Thymus (tissue), 11 donors: Measurements from ENCODE around the gene WLS. TPM values are rescaled to one million over a fixed set of nuclear protein-coding genes. Genes with fewer than 3 reads are reported as not detected.
A peak's percentile ranks its signal among the peaks of the same experiment; 100 is the strongest.
"Not testable (repeated sequence)": the region's sequence is repeated elsewhere in the genome, so short reads cannot be mapped to it uniquely, and the experiment has no call there.

ENCODE experiments used
- DNase-seq, 9 donors: peaks; one replicate each; pipeline ENCODE4 v3.0.0-alpha.2; 2013; ENCODE audit warnings: low spot score in 9 of 9, low read depth in 6 of 9, missing footprints in 1 of 9
- H3K27ac ChIP-seq, 2 donors: one replicate each; pipeline ENCODE4 v1.5.1; 2013; ENCODE audit warnings: control low read depth in 1 of 2, low read depth in 1 of 2, low read length in 1 of 2, mild to moderate bottlenecking in 1 of 2, moderate library complexity in 1 of 2
- H3K27me3 ChIP-seq, 2 donors: one replicate each; pipeline ENCODE4 v1.5.1; 2013; ENCODE audit warnings: low read length in 1 of 2; ENCODE audit not compliant: control insufficient read depth in 2 of 2, insufficient read depth in 1 of 2
- H3K36me3 ChIP-seq, 2 donors: one replicate each; pipeline ENCODE4 v1.5.1; 2013; ENCODE audit warnings: low read length in 1 of 2, mild to moderate bottlenecking in 1 of 2, moderate library complexity in 1 of 2; ENCODE audit not compliant: control insufficient read depth in 2 of 2, insufficient read depth in 2 of 2
- H3K4me1 ChIP-seq, 2 donors: one replicate each; pipeline ENCODE4 v1.5.1; 2013; ENCODE audit warnings: low read length in 2 of 2; ENCODE audit not compliant: control insufficient read depth in 2 of 2, insufficient read depth in 2 of 2
- H3K4me3 ChIP-seq, 2 donors: one replicate each; pipeline ENCODE4 v1.5.1; 2013; ENCODE audit warnings: low read length in 2 of 2, control low read depth in 1 of 2, mild to moderate bottlenecking in 1 of 2
- H3K9me3 ChIP-seq, 2 donors: one replicate each; pipeline ENCODE4 v1.5.1; 2013; ENCODE audit warnings: low read length in 1 of 2, mild to moderate bottlenecking in 1 of 2; ENCODE audit not compliant: control insufficient read depth in 2 of 2, insufficient read depth in 1 of 2
- WGBS: extraction: QIAGEN DNeasy Blood & Tissue Kit; methylation state at CpG from one replicate; pipeline ENCODE4 v1.1.7; 2013; 5-methylcytosine and 5-hydroxymethylcytosine counted together
- polyA plus RNA-seq: library from polyadenylated mRNA; stranded (reverse); fragments of 200-250 nt; gene quantifications from one replicate; pipeline ENCODE4 v1.2.3, GENCODE V29; 2013
- total RNA-seq: library from RNA; stranded (reverse); fragments of 120-200 nt; gene quantifications from one replicate; pipeline ENCODE4 v1.2.4, GENCODE V29; 2013
- donor health status: healthy.

The WLS gene
- total and polyA plus RNA-seq, 2 donors = 9.9 to 14.7 TPM

GRCh38 chr1:68269637-68270430, 37.5 kb upstream of the WLS start:
- Histone ChIP-seq H3K9me3 (no peaks in the 10 kb centered on the region), H3K27ac (no peak overlapping the region), H3K36me3 (no peaks in the 10 kb centered on the region), H3K27me3 (no peaks in the 10 kb centered on the region), H3K4me1 (no peaks in the 10 kb centered on the region), H3K4me3 (no peak overlapping the region)
- no peak for DNase-seq
- WGBS = 89% methylated on average over 3 of the region's 3 CpGs

DNA sequence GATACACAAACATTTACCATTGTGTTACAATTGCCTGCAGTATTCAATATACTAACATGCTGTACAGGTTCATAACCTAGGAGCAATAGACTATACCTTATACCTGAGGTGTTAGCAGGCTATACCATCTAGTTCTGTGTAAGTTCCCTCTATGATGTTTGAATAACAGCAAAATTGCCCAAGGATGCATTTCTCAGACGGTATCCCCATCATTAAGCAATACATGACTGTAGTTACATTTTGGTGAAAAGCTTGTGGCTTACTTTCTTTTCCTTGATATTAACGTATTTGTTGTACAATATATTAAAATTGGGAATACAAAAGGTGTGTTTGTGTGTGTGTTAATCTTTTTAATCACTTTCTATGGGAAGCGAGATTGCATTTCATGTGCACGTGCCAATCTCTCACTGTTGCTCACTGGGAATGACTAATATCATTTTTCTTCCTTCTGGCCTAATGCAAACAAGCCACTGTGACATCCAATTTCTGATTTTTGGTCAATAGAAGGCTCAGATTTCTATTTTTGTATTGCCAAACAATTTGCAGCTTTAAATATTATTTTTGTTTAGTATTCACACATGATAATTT, 36.7 kb upstream of the WLS start:
- 92% methylated on average over 4 of the region's 4 CpGs for WGBS
- no peak for DNase-seq
- Histone ChIP-seq H3K4me1 (no peaks in the 10 kb centered on the region), H3K36me3 (no peaks in the 10 kb centered on the region), H3K27ac (no peak overlapping the region), H3K9me3 (no peaks in the 10 kb centered on the region), H3K4me3 (no peak overlapping the region), H3K27me3 (no peaks in the 10 kb centered on the region)

GRCh38 chr1:68256824-68257223, 24.5 kb upstream of the WLS start:
- H3K4me3 ChIP-seq, H3K36me3 ChIP-seq, DNase-seq, H3K4me1 ChIP-seq, H3K9me3 ChIP-seq, H3K27ac ChIP-seq, H3K27me3 ChIP-seq: not testable (repeated sequence)
- WGBS = 92% methylated on average over 5 of the region's 5 CpGs

GRCh38 chr1:68255301-68255700, 23.0 kb upstream of the WLS start:
- H3K4me1 ChIP-seq = no peaks in the 10 kb centered on the region
- no peak for DNase-seq
- no peaks in the 10 kb centered on the region for H3K36me3 ChIP-seq
- no peaks in the 10 kb centered on the region for H3K9me3 ChIP-seq
- no peaks in the 10 kb centered on the region for H3K27me3 ChIP-seq
- no peak overlapping the region for H3K4me3 ChIP-seq
- H3K27ac ChIP-seq = no peak overlapping the region
- WGBS = 94% methylated on average over 3 of the region's 3 CpGs

GRCh38 chr1:68254667-68255226, 22.4 kb upstream of the WLS start:
- Histone ChIP-seq H3K4me1 (no peaks in the 10 kb centered on the region), H3K36me3 (no peaks in the 10 kb centered on the region), H3K27me3 (no peaks in the 10 kb centered on the region), H3K27ac (no peak overlapping the region), H3K9me3 (peaks cover 0 to 2% of the 10 kb centered on the region in 2 donors), H3K4me3 (no peak overlapping the region)
- 96% methylated on average over 3 of the region's 3 CpGs for WGBS
- DNase-seq = no peak

DNA sequence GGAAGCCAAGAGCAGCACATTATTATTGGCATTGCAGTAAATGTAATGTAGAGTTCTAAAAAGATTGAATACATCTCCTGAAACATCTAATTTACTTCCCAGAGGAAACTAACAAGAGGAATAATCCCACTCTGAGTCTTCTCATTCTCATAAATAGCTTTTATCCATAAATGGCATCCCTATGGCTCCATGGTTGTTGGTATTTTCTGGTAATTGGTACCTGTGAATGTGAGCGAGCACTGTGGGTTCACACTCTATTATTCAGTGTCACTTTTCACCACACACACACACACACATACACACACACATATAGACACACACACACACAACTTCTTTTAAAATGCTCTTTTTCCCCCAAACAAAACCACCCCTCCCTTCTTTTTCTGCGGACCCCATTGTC, 4.7 kb upstream of the WLS start:
- no peak overlapping the region for H3K27ac ChIP-seq
- DNase-seq = no peak
- H3K36me3 ChIP-seq = no peaks in the 10 kb centered on the region
- WGBS = 88% methylated on average over 2 of the region's 2 CpGs
- H3K4me3 ChIP-seq = no peak overlapping the region
- no peaks in the 10 kb centered on the region for H3K9me3 ChIP-seq
- no peaks in the 10 kb centered on the region for H3K4me1 ChIP-seq
- peaks cover 21 to 27% of the 10 kb centered on the region in 2 donors for H3K27me3 ChIP-seq

DNA sequence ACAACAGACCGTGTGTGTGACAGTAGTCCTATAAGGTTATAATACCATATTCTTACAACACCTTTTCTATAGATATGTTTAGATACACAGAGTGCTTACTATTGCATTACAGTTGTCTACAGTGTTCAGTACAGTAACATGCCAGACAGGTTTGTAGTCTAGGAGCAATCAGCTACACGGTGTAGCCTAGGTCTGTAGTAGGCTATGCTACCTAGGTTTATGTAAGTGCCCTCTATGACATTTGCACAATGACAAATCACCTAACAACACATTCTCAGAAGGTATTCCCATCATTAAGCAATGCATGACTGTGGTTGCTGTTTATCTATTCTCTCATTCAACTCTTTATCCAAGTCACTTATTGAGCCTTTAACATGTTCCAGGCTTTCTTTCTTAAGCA, 1.8 kb upstream of the WLS start:
- H3K27me3 ChIP-seq = peaks cover 50 to 56% of the 10 kb centered on the region in 2 donors
- no peak for DNase-seq
- no peaks in the 10 kb centered on the region for H3K36me3 ChIP-seq
- no peaks in the 10 kb centered on the region for H3K4me1 ChIP-seq
- 85% methylated on average over 2 of the region's 2 CpGs for WGBS
- no peak overlapping the region for H3K4me3 ChIP-seq
- H3K9me3 ChIP-seq = no peaks in the 10 kb centered on the region
- H3K27ac ChIP-seq = no peak overlapping the region

- H3K27ac ChIP-seq = no peak overlapping the region
- no peaks in the 10 kb centered on the region for H3K36me3 ChIP-seq
- H3K9me3 ChIP-seq = no peaks in the 10 kb centered on the region
- 44% methylated on average over 1 of the region's 1 CpG for WGBS
- H3K4me3 ChIP-seq = no peak overlapping the region
- no peaks in the 10 kb centered on the region for H3K4me1 ChIP-seq
- no peak for DNase-seq
- peaks cover 50 to 59% of the 10 kb centered on the region in 2 donors for H3K27me3 ChIP-seq
Observed at GRCh38 chr1:68233202-68233601, 879 bp upstream of the WLS start.

DNA sequence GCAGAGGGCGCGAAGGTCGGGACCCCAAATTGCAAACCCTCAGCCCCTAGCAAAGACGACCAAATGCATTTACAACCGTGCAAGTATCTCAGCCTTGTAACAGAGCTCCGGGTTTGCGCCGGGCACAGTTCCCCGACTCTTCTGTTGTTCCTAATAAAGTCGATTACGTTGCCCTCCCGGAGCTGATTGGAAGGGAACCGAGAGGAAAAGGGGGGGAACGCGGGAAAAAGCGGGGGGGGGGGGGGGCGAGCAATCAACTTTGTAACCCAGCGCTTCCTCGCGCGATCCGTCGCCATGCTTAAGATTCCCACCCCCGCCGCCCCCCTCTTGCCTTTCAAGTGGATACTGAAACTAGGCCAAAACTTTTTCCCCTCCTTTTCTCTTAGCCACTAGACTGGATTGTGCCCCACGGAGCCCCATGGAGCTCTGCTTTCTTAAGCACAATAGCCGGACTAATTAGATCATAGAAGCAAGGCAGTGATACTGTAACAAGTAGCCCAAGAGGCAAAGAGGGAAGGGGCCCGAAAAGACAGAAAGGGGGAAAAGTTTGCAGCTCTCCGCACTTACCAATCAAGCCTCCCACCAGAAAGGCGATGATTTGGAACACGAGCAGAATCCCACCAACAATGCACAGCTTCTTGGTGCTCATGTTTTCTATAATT, 565 bp downstream of the WLS start:
- 2% methylated on average over 31 of the region's 31 CpGs for WGBS
- Histone ChIP-seq H3K27me3 (peaks cover 50 to 63% of the 10 kb centered on the region in 2 donors), H3K4me3 (peak overlapping the region; percentile 32 to 37), H3K9me3 (no peaks in the 10 kb centered on the region), H3K4me1 (no peaks in the 10 kb centered on the region), H3K36me3 (no peaks in the 10 kb centered on the region), H3K27ac (peak overlapping the region; percentile 1 to 59)
- DNase-seq = peak in 1 of 9 donors; percentile 9
